Mesendoderm (in vitro differentiated cells): ENCODE measurements around the gene SOD2.
"Not testable (repeated sequence)": the region's sequence is repeated elsewhere in the genome, so short reads cannot be mapped to it uniquely, and the experiment has no call there.

Source experiments
- DNase-seq: peaks from one replicate; pipeline ENCODE4 v3.0.0; 2013
- H2AK5ac ChIP-seq: 2 replicates; pipeline ENCODE4 v1.6.1; 2013; ENCODE audit warnings: low read length, inconsistent platforms
- H2BK120ac ChIP-seq: 2 replicates; pipeline ENCODE4 v1.6.1; 2013; ENCODE audit warnings: low read depth, mild to moderate bottlenecking, low read length, moderate library complexity, mixed read lengths
- H2BK15ac ChIP-seq: replicated peaks from 2 replicates; pipeline ENCODE4 v1.6.1; 2013; ENCODE audit warnings: low read depth, mild to moderate bottlenecking, moderate library complexity
- H2BK5ac ChIP-seq: 2 replicates; pipeline ENCODE4 v1.6.1; 2013; ENCODE audit warnings: low read length, inconsistent platforms
- H3K18ac ChIP-seq: 2 replicates; pipeline ENCODE4 v1.6.1; 2013; ENCODE audit warnings: mild to moderate bottlenecking, low read length, mixed read lengths
- H3K23ac ChIP-seq: one replicate; pipeline ENCODE4 v1.6.1; 2013; ENCODE audit warnings: low read length
- H3K27ac ChIP-seq: 2 replicates; pipeline ENCODE4 v1.5.1; 2013; ENCODE audit warnings: low read depth, mild to moderate bottlenecking, inconsistent platforms, low read length, moderate library complexity
- H3K27me3 ChIP-seq: 2 replicates; pipeline ENCODE4 v1.6.1; 2013; ENCODE audit warnings: low read length, control low read depth, mild to moderate bottlenecking, inconsistent platforms; ENCODE audit not compliant: insufficient read depth, poor library complexity
- H3K36me3 ChIP-seq: 2 replicates; pipeline ENCODE4 v1.6.1; 2013; ENCODE audit warnings: low read length, inconsistent platforms; ENCODE audit not compliant: control insufficient read depth, insufficient read depth
- H3K4ac ChIP-seq: one replicate; pipeline ENCODE4 v1.6.1; 2013; ENCODE audit warnings: low read depth, mild to moderate bottlenecking, low read length, moderate library complexity
- H3K4me1 ChIP-seq: 2 replicates; pipeline ENCODE4 v1.6.1; 2013; ENCODE audit warnings: low read depth, low read length, inconsistent platforms; ENCODE audit not compliant: control insufficient read depth
- H3K4me2 ChIP-seq: 2 replicates; pipeline ENCODE4 v1.6.1; 2013; ENCODE audit warnings: low read length
- H3K4me3 ChIP-seq: 2 replicates; pipeline ENCODE4 v1.5.1; 2013; ENCODE audit warnings: mild to moderate bottlenecking, low read length
- H3K56ac ChIP-seq: one replicate; pipeline ENCODE4 v1.6.1; 2013; ENCODE audit warnings: low read length
- H3K79me1 ChIP-seq: 2 replicates; pipeline ENCODE4 v1.6.1; 2013; ENCODE audit warnings: low read length, inconsistent platforms
- H3K79me2 ChIP-seq: 2 replicates; pipeline ENCODE4 v1.6.1; 2013; ENCODE audit warnings: mild to moderate bottlenecking, low read length; ENCODE audit not compliant: control insufficient read depth, insufficient read depth
- H3K9ac ChIP-seq: 2 replicates; pipeline ENCODE4 v1.6.1; 2013; ENCODE audit warnings: low read length, inconsistent platforms
- H4K5ac ChIP-seq: one replicate; pipeline ENCODE4 v1.6.1; 2013; ENCODE audit warnings: low read length
- H4K8ac ChIP-seq: one replicate; pipeline ENCODE4 v1.6.1; 2013; ENCODE audit warnings: low read depth, mild to moderate bottlenecking, control low read depth, low read length, moderate library complexity
- WGBS: extraction: QIAGEN DNeasy Blood & Tissue Kit; methylation state at CpG from one replicate; pipeline ENCODE4 v1.1.7; 2013; ENCODE audit warnings: low lambda C conversion rate, missing lambda C conversion rate; ENCODE audit not compliant: insufficient coverage; ENCODE audit errors: extremely low coverage; 5-methylcytosine and 5-hydroxymethylcytosine counted together

Gene SOD2

GRCh38 chr6:159690135-159690534 is 2.9 kb downstream of the SOD2 start:
- not testable (repeated sequence) for H3K4ac ChIP-seq, H4K5ac ChIP-seq, H3K56ac ChIP-seq, H3K36me3 ChIP-seq, H3K4me2 ChIP-seq, H3K9ac ChIP-seq, H3K79me1 ChIP-seq, H4K8ac ChIP-seq, H2BK120ac ChIP-seq, H3K4me3 ChIP-seq, H3K79me2 ChIP-seq, H3K27ac ChIP-seq, H2BK15ac ChIP-seq, H2BK5ac ChIP-seq, H3K27me3 ChIP-seq, H3K18ac ChIP-seq, H2AK5ac ChIP-seq, DNase-seq, H3K23ac ChIP-seq, H3K4me1 ChIP-seq
- WGBS, result no CpG with 5 or more reads among the region's 13 CpGs

- WGBS, result no CpG with 5 or more reads among the region's 6 CpGs
- Histone ChIP-seq H2AK5ac (no peak overlapping the region), H3K4me2 (no peak overlapping the region), H3K9ac (no peak overlapping the region), H4K8ac (no peak overlapping the region), H3K4me1 (no peaks in the 10 kb centered on the region), H3K27me3 (no peaks in the 10 kb centered on the region), H3K79me1 (no peaks in the 10 kb centered on the region), H2BK120ac (no peak overlapping the region), H3K27ac (no peak overlapping the region), H3K4ac (no peak overlapping the region), H3K56ac (no peak overlapping the region), H3K18ac (no peak overlapping the region), H2BK5ac (no peak overlapping the region), H3K4me3 (no peak overlapping the region), H3K36me3 (peaks cover 1% of the 10 kb centered on the region), H3K23ac (no peak overlapping the region), H2BK15ac (no peak overlapping the region), H4K5ac (no peak overlapping the region), H3K79me2 (peaks cover 3% of the 10 kb centered on the region)
- no peak for DNase-seq
Observed at GRCh38 chr6:159689001-159689400, 4.0 kb downstream of the SOD2 start.

- Histone ChIP-seq H3K23ac (no peak overlapping the region), H3K4me3 (no peak overlapping the region), H3K4me1 (no peaks in the 10 kb centered on the region), H2BK5ac (no peak overlapping the region), H3K79me2 (peaks cover 3% of the 10 kb centered on the region), H2BK15ac (no peak overlapping the region), H4K5ac (no peak overlapping the region), H3K79me1 (no peaks in the 10 kb centered on the region), H3K27ac (no peak overlapping the region), H3K36me3 (peaks cover 1% of the 10 kb centered on the region), H3K4me2 (no peak overlapping the region), H3K27me3 (no peaks in the 10 kb centered on the region), H3K56ac (no peak overlapping the region), H4K8ac (no peak overlapping the region), H3K18ac (no peak overlapping the region), H2BK120ac (no peak overlapping the region), H3K9ac (no peak overlapping the region), H3K4ac (no peak overlapping the region), H2AK5ac (no peak overlapping the region)
- WGBS, result no CpG with 5 or more reads among the region's 5 CpGs
- DNase-seq, result no peak
Observed at GRCh38 chr6:159688266-159688905, 4.7 kb downstream of the SOD2 start.

- H3K23ac ChIP-seq, result no peak overlapping the region
- no CpG with 5 or more reads among the region's 9 CpGs for WGBS
- H4K5ac ChIP-seq, result no peak overlapping the region
- H3K27ac ChIP-seq, result no peak overlapping the region
- no peaks in the 10 kb centered on the region for H3K79me1 ChIP-seq
- peaks cover 1% of the 10 kb centered on the region for H3K36me3 ChIP-seq
- no peak overlapping the region for H3K56ac ChIP-seq
- H3K4me3 ChIP-seq, result no peak overlapping the region
- DNase-seq, result no peak
- H3K4ac ChIP-seq, result no peak overlapping the region
- no peak overlapping the region for H2AK5ac ChIP-seq
- no peaks in the 10 kb centered on the region for H3K27me3 ChIP-seq
- H3K18ac ChIP-seq, result no peak overlapping the region
- H3K4me1 ChIP-seq, result no peaks in the 10 kb centered on the region
- no peak overlapping the region for H3K4me2 ChIP-seq
- no peak overlapping the region for H2BK5ac ChIP-seq
- H3K79me2 ChIP-seq, result peaks cover 3% of the 10 kb centered on the region
- H4K8ac ChIP-seq, result no peak overlapping the region
- H2BK15ac ChIP-seq, result no peak overlapping the region
- H2BK120ac ChIP-seq, result no peak overlapping the region
- H3K9ac ChIP-seq, result no peak overlapping the region
Observed at GRCh38 chr6:159687341-159687740, 5.7 kb downstream of the SOD2 start.

GRCh38 chr6:159686703-159687102 is 6.3 kb downstream of the SOD2 start:
- Histone ChIP-seq H3K36me3 (peaks cover 2% of the 10 kb centered on the region), H3K79me1 (no peaks in the 10 kb centered on the region), H4K8ac (no peak overlapping the region)

GRCh38 chr6:159686040-159686439 is 7.0 kb downstream of the SOD2 start:
- WGBS, result no CpG with 5 or more reads among the region's 5 CpGs
- H3K4me1 ChIP-seq, result no peaks in the 10 kb centered on the region
- H3K56ac ChIP-seq, result no peak overlapping the region
- no peaks in the 10 kb centered on the region for H3K79me2 ChIP-seq
- H4K8ac ChIP-seq, result no peak overlapping the region
- no peak overlapping the region for H3K9ac ChIP-seq
- no peak overlapping the region for H2BK120ac ChIP-seq
- H3K18ac ChIP-seq, result no peak overlapping the region
- no peak overlapping the region for H3K4me3 ChIP-seq
- DNase-seq, result no peak
- no peaks in the 10 kb centered on the region for H3K79me1 ChIP-seq
- peaks cover 3% of the 10 kb centered on the region for H3K36me3 ChIP-seq
- H4K5ac ChIP-seq, result no peak overlapping the region
- H2BK15ac ChIP-seq, result no peak overlapping the region
- H3K4ac ChIP-seq, result no peak overlapping the region
- no peak overlapping the region for H3K4me2 ChIP-seq
- H2AK5ac ChIP-seq, result no peak overlapping the region
- no peaks in the 10 kb centered on the region for H3K27me3 ChIP-seq
- no peak overlapping the region for H3K23ac ChIP-seq
- no peak overlapping the region for H3K27ac ChIP-seq
- no peak overlapping the region for H2BK5ac ChIP-seq

More at GRCh38 chr6:159686703-159687102, 6.3 kb downstream of the SOD2 start:
- Histone ChIP-seq H2AK5ac (no peak overlapping the region), H3K56ac (no peak overlapping the region), H4K5ac (no peak overlapping the region), H3K9ac (no peak overlapping the region), H3K18ac (no peak overlapping the region), H3K79me2 (peaks cover under 1% of the 10 kb centered on the region), H2BK15ac (no peak overlapping the region), H3K4me3 (no peak overlapping the region), H2BK120ac (no peak overlapping the region), H3K4me1 (no peaks in the 10 kb centered on the region), H2BK5ac (no peak overlapping the region), H3K23ac (no peak overlapping the region), H3K4me2 (no peak overlapping the region), H3K27me3 (no peaks in the 10 kb centered on the region), H3K27ac (no peak overlapping the region), H3K4ac (no peak overlapping the region)
- no CpG with 5 or more reads among the region's 3 CpGs for WGBS
- no peak for DNase-seq
